HepG2 (cell line): ENCODE data around the gene SERPINA3. TPM values are rescaled to one million over a fixed set of nuclear protein-coding genes. Genes with fewer than 3 reads are reported as not detected.
A peak's percentile ranks its signal among the peaks of the same experiment; 100 is the strongest.

Source experiments
- AFF4 ChIP-seq: sonication (generic); formaldehyde crosslinking; IDR thresholded peaks from 2 replicates; pipeline ENCODE4 v1.4.0; 2020; ENCODE audit warnings: missing genetic modification reagents
- ARNT ChIP-seq: fragments of 450-650 bp; IDR thresholded peaks from 2 replicates; pipeline ENCODE4 v1.6.1; 2017
- CBFB ChIP-seq: sonication (generic); formaldehyde crosslinking; IDR thresholded peaks from 2 replicates; pipeline ENCODE4 v1.4.0; 2020; ENCODE audit warnings: missing genetic modification reagents
- CEBPZ ChIP-seq: IDR thresholded peaks from 2 replicates; pipeline ENCODE4 v1.6.1; 2012; ENCODE audit warnings: low read length, improper control_type of control experiment
- HMG20A ChIP-seq: IDR thresholded peaks from 2 replicates; pipeline ENCODE4 v1.6.1; 2016; ENCODE audit warnings: borderline replicate concordance
- NAIF1 ChIP-seq: sonication (generic); formaldehyde crosslinking; IDR thresholded peaks from 2 replicates; pipeline ENCODE4 v1.5.0; 2020; ENCODE audit warnings: mild to moderate bottlenecking, missing genetic modification reagents, borderline replicate concordance
- RNF219 ChIP-seq: sonication (generic); formaldehyde crosslinking; IDR thresholded peaks from 2 replicates; pipeline ENCODE4 v1.5.0; 2020; ENCODE audit warnings: mild to moderate bottlenecking, missing genetic modification reagents
- SYNCRIP ChIP-seq: fragments of 200-400 bp; formaldehyde crosslinking; IDR thresholded peaks from 2 replicates; pipeline ENCODE4 v1.6.1; 2018; ENCODE audit warnings: mild to moderate bottlenecking, low read depth, low read length; ENCODE audit not compliant: insufficient read depth
- ZBTB3 ChIP-seq: sonication (generic); formaldehyde crosslinking; IDR thresholded peaks from 2 replicates; pipeline ENCODE4 v1.4.0; 2020; ENCODE audit warnings: low read depth, mild to moderate bottlenecking, moderate library complexity, missing genetic modification reagents, borderline replicate concordance
- ZNF24 ChIP-seq: fragments of 450-650 bp; IDR thresholded peaks from 2 replicates; pipeline ENCODE4 v1.6.1; 2017; ENCODE audit warnings: antibody characterized with exemption, mild to moderate bottlenecking
- ZNF431 ChIP-seq: sonication (generic); formaldehyde crosslinking; IDR thresholded peaks from 2 replicates; pipeline ENCODE4 v1.9.0; 2022; ENCODE audit warnings: missing genetic modification reagents, low read depth, mild to moderate bottlenecking, borderline replicate concordance
- ZNF550 ChIP-seq: sonication (generic); formaldehyde crosslinking; IDR thresholded peaks from 2 replicates; pipeline ENCODE4 v1.4.0; 2020; ENCODE audit warnings: mild to moderate bottlenecking, missing genetic modification reagents, borderline replicate concordance
- ZNF841 ChIP-seq: sonication (generic); formaldehyde crosslinking; IDR thresholded peaks from 2 replicates; pipeline ENCODE4 v1.8.1; 2023; ENCODE audit warnings: missing genetic modification reagents, borderline replicate concordance
- ZNF878 ChIP-seq: sonication (generic); formaldehyde crosslinking; IDR thresholded peaks from 2 replicates; pipeline ENCODE4 v1.8.1; 2023; ENCODE audit warnings: mild to moderate bottlenecking, missing genetic modification reagents, moderate library complexity
- polyA plus RNA-seq, 8 experiments: library from polyadenylated mRNA; depleted of rRNA in 3 of 8; stranded (reverse) in 7 of 8; unstranded in 1 of 8; fragments of >200 nt; fragmentation: Illumina TruSeq in 4 of 8; extraction: Trizol in 4 of 8; gene quantifications; 2 replicates each; pipeline versions ENCODE4 v1.2.1 to v1.2.3, GENCODE V29; 2011 to 2016; ENCODE audit warnings: low read depth in 4 of 8, missing spikeins in 1 of 8, mixed read lengths in 1 of 8; ENCODE audit not compliant: insufficient read depth in 1 of 8
- total RNA-seq, 5 experiments: library from RNA; depleted of rRNA; stranded (reverse); fragments of >200 nt; fragmentation: Illumina TruSeq; extraction: Trizol; gene quantifications; 2 replicates each; pipeline ENCODE4 v1.2.3, GENCODE V29; 2016; ENCODE audit warnings: low read depth in 1 of 5
- TF ChIP-seq, protein P1 (sequence below): fragments of 450-650 bp; IDR thresholded peaks from 2 replicates; pipeline ENCODE4 v1.6.1; 2017
- TF ChIP-seq, protein P2 (sequence below): sonication (generic); formaldehyde crosslinking; conservative IDR thresholded peaks from 2 replicates; pipeline ENCODE4 v1.8.1; 2023; ENCODE audit warnings: missing genetic modification reagents

The SERPINA3 gene
- total and polyA plus RNA-seq, 2 of the 13 experiments (the other 11 are each of a cell fraction or from before 2014, with no cell fraction given), result 825 to 2,200 TPM

GRCh38 chr14:94598816-94599655 is 13.2 kb upstream of the SERPINA3 start (continued):
- TF ChIP-seq CEBPZ (no peak), SYNCRIP (no peak), ZNF841 (CRISPR knock-in tag) (no peak), ZBTB3 (peak; percentile 100), HMG20A (CRISPR knock-in tag) (peak; percentile 96), ZNF24 (peak; percentile 44; the same call in 1 of the 2 replicates), RNF219 (CRISPR knock-in tag) (0 out of 2 replicates have a peak, but pooled peaks have one; percentile 11), CBFB (CRISPR knock-in tag) (peak; percentile 69; the same call in 1 of the 2 replicates), ZNF878 (CRISPR knock-in tag) (peak; percentile 96), ZNF550 (CRISPR knock-in tag) (no peak), ARNT (no peak), AFF4 (CRISPR knock-in tag) (peak; percentile 74; the same call in 1 of the 2 replicates), NAIF1 (CRISPR knock-in tag) (0 out of 2 replicates have a peak, but pooled peaks have one; percentile 39), ZNF431 (CRISPR knock-in tag) (peak; percentile 30; the same call in 1 of the 2 replicates)
- TF ChIP-seq, protein P1, sequence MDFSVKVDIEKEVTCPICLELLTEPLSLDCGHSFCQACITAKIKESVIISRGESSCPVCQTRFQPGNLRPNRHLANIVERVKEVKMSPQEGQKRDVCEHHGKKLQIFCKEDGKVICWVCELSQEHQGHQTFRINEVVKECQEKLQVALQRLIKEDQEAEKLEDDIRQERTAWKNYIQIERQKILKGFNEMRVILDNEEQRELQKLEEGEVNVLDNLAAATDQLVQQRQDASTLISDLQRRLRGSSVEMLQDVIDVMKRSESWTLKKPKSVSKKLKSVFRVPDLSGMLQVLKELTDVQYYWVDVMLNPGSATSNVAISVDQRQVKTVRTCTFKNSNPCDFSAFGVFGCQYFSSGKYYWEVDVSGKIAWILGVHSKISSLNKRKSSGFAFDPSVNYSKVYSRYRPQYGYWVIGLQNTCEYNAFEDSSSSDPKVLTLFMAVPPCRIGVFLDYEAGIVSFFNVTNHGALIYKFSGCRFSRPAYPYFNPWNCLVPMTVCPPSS, result no peak
- TF ChIP-seq, protein P2, sequence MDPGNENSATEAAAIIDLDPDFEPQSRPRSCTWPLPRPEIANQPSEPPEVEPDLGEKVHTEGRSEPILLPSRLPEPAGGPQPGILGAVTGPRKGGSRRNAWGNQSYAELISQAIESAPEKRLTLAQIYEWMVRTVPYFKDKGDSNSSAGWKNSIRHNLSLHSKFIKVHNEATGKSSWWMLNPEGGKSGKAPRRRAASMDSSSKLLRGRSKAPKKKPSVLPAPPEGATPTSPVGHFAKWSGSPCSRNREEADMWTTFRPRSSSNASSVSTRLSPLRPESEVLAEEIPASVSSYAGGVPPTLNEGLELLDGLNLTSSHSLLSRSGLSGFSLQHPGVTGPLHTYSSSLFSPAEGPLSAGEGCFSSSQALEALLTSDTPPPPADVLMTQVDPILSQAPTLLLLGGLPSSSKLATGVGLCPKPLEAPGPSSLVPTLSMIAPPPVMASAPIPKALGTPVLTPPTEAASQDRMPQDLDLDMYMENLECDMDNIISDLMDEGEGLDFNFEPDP (CRISPR knock-in tag), result peak; percentile 86; the same call in 1 of the 2 replicates
